Measurements from ENCODE around the gene HMG20A.

DNA sequence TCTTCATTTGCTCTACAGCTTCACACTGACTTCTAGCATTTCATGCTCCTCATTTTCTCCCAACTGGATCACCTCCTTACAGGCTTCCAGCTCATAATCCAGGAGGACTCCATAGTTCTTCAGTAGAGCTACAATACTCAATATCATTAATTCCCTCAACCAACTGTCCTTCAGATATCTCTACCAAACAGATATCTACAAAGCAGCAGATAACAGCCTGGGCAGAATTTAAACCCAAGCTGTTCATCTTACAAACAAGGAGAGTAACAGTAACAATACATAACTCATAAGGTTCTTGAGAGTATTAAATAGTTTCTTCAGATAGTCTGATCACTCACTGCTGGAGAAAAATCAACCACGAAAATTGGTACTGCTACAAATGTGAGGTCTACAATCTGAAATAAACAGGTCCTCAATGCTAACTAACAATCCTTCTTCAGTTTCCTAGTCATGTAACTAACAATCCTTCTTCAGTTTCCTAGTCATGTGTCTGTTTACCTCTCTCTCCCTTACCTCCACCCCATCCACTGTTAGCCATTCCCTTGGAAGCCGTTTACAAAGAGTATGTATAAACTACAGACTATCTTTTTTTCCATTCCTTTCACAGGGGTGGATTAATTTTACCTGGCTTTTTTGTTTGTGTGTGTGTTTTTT is 5.8 kb upstream of the HMG20A start:
- TF ChIP-seq, protein P1, sequence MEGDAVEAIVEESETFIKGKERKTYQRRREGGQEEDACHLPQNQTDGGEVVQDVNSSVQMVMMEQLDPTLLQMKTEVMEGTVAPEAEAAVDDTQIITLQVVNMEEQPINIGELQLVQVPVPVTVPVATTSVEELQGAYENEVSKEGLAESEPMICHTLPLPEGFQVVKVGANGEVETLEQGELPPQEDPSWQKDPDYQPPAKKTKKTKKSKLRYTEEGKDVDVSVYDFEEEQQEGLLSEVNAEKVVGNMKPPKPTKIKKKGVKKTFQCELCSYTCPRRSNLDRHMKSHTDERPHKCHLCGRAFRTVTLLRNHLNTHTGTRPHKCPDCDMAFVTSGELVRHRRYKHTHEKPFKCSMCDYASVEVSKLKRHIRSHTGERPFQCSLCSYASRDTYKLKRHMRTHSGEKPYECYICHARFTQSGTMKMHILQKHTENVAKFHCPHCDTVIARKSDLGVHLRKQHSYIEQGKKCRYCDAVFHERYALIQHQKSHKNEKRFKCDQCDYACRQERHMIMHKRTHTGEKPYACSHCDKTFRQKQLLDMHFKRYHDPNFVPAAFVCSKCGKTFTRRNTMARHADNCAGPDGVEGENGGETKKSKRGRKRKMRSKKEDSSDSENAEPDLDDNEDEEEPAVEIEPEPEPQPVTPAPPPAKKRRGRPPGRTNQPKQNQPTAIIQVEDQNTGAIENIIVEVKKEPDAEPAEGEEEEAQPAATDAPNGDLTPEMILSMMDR (conservative IDR thresholded peaks at IDR 0.05; ENCODE audit: low read depth in 2 of 2): no peak
- no peak for TF ChIP-seq EZH2 (IDR thresholded peaks at IDR 0.05; ENCODE audit: low read depth, unreplicated experiment)
- no peak for TF ChIP-seq JUNB (IDR thresholded peaks at IDR 0.05; ENCODE audit: unreplicated experiment)
- no peak for TF ChIP-seq POLR2AphosphoS5 (IDR thresholded peaks at IDR 0.05; ENCODE audit: low read depth)
- TF ChIP-seq EZH2phosphoT487 (IDR thresholded peaks at IDR 0.05; ENCODE audit: unreplicated experiment): no peak
- no peak for TF ChIP-seq ZNF331 (CRISPR knock-in tag; IDR thresholded peaks at IDR 0.05; ENCODE audit: low read depth)
- TF ChIP-seq, protein P2, sequence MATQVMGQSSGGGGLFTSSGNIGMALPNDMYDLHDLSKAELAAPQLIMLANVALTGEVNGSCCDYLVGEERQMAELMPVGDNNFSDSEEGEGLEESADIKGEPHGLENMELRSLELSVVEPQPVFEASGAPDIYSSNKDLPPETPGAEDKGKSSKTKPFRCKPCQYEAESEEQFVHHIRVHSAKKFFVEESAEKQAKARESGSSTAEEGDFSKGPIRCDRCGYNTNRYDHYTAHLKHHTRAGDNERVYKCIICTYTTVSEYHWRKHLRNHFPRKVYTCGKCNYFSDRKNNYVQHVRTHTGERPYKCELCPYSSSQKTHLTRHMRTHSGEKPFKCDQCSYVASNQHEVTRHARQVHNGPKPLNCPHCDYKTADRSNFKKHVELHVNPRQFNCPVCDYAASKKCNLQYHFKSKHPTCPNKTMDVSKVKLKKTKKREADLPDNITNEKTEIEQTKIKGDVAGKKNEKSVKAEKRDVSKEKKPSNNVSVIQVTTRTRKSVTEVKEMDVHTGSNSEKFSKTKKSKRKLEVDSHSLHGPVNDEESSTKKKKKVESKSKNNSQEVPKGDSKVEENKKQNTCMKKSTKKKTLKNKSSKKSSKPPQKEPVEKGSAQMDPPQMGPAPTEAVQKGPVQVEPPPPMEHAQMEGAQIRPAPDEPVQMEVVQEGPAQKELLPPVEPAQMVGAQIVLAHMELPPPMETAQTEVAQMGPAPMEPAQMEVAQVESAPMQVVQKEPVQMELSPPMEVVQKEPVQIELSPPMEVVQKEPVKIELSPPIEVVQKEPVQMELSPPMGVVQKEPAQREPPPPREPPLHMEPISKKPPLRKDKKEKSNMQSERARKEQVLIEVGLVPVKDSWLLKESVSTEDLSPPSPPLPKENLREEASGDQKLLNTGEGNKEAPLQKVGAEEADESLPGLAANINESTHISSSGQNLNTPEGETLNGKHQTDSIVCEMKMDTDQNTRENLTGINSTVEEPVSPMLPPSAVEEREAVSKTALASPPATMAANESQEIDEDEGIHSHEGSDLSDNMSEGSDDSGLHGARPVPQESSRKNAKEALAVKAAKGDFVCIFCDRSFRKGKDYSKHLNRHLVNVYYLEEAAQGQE (IDR thresholded peaks at IDR 0.05; ENCODE audit: unreplicated experiment): no peak
- no peak for TF ChIP-seq NANOG (IDR thresholded peaks at IDR 0.05; ENCODE audit: borderline replicate concordance)
- TF ChIP-seq CREB1 (CRISPR knock-in tag; IDR thresholded peaks at IDR 0.05; ENCODE audit: low read depth): no peak
- TF ChIP-seq, protein P3, sequence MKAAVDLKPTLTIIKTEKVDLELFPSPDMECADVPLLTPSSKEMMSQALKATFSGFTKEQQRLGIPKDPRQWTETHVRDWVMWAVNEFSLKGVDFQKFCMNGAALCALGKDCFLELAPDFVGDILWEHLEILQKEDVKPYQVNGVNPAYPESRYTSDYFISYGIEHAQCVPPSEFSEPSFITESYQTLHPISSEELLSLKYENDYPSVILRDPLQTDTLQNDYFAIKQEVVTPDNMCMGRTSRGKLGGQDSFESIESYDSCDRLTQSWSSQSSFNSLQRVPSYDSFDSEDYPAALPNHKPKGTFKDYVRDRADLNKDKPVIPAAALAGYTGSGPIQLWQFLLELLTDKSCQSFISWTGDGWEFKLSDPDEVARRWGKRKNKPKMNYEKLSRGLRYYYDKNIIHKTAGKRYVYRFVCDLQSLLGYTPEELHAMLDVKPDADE (IDR thresholded peaks at IDR 0.05): no peak

All from GM23338 (cell line).